ENCODE data around the gene OTOP3.

DNA sequence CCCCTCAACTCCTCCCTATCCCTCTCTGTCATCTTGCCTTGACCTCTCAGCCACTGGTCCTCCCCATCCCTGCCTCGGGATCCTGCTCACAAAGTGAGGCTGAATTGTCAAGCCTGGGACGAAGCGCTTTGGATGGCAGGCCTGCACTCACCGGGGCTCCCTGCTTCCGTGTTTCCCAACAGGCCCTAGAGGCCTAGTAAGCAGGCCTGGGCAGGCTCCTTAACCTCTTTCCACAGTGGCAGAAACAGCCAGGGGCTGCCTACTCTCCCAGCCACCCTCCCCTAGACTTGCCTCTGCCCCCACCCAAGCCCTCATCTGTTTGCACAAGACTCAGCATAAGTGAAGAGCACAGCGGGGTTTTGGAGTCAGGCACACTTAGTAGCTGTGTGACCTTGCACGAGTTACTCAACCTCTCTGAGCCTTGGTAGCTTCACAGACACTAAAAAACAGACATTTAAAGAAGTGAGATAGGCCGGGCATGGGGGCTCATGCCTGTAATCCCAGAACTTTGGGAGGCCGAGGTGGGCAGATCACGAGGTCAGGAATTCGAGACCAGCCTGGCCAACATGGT lies 37.2 kb upstream of the OTOP3 start:
- TF ChIP-seq POLR2AphosphoS5 (IDR thresholded peaks at IDR 0.05) = no peak
- TF ChIP-seq, protein P1, sequence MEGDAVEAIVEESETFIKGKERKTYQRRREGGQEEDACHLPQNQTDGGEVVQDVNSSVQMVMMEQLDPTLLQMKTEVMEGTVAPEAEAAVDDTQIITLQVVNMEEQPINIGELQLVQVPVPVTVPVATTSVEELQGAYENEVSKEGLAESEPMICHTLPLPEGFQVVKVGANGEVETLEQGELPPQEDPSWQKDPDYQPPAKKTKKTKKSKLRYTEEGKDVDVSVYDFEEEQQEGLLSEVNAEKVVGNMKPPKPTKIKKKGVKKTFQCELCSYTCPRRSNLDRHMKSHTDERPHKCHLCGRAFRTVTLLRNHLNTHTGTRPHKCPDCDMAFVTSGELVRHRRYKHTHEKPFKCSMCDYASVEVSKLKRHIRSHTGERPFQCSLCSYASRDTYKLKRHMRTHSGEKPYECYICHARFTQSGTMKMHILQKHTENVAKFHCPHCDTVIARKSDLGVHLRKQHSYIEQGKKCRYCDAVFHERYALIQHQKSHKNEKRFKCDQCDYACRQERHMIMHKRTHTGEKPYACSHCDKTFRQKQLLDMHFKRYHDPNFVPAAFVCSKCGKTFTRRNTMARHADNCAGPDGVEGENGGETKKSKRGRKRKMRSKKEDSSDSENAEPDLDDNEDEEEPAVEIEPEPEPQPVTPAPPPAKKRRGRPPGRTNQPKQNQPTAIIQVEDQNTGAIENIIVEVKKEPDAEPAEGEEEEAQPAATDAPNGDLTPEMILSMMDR (IDR thresholded peaks at IDR 0.05) = no peak
